NCI-H2196 treated with DMSO at 0.1 percent for 48 hours (cell line): Measurements from ENCODE around the gene NT5M.

Experiments
- DNase-seq: peaks from one replicate; lab custom pipeline; 2025; ENCODE audit not compliant: unreplicated experiment; lab: John Stamatoyannopoulos, UW

Gene NT5M

DNA sequence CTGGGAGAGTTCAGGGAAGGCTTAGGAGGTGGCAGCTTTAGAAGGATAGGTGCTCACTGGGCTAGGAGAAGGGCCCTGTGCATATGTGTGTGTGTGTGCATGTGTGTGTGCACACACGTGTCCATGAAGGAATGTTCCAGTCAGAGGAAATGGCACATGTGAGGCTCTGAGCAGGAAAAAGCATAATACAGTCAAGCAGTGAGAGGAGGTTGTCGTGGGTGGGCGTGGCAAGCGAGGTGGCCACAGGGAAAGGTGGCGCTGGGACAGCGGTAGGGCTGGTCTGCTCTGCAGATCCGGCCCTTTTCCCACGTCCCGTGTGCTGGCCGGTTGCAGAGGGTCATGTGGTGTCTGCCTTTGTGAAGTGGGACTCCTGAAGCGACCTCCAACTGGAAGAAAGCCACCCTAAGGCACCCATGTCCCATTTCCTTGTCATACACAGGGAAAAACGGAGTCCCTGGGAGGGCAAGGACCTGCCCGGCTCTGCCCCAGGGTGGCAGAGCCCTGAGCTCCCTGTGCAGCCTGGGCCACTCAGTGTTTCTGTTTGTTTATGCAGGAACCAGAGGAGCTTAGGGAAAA is 40.1 kb downstream of the NT5M start:
- DNase-seq = no peak

- DNase-seq = no peak
Observed at GRCh38 chr17:17343896-17344506, 40.8 kb downstream of the NT5M start.

DNA sequence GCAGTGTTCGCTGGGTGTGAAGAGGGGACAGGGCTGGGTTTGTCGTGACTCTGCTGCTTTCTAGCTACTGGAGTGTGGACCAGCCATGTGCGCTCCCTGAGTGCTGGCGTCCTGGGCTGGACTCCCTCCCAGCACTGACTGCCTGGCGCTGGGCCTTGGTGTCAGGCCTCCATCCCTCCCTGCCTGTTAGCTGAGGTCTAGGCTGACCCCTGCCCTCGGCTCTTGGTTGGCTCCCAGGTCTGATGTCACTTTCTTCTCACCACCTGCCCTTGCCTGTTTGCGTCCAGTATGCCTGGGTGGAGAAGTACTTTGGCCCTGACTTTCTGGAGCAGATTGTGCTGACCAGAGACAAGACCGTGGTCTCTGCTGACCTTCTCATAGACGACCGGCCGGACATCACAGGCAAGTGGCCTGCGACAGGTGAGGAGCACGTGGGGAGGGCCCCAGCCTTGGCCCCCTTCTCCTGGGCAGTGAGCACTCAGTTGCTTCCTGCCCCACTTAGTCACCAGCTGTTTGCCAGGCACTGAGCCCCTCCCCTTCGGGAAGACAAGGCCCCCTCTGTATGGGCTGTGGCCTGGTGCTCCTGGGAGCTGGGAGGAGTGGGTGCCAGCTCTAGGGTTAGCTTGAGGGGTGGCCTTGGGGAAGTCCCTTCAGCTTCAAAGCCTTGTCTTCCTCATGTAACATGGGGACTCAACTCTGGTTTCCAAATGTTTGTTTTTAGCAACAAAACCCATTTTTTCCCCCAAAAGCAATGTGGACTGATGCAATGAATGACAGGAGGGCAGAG is 41.5 kb downstream of the NT5M start:
- DNase-seq = no peak

DNA sequence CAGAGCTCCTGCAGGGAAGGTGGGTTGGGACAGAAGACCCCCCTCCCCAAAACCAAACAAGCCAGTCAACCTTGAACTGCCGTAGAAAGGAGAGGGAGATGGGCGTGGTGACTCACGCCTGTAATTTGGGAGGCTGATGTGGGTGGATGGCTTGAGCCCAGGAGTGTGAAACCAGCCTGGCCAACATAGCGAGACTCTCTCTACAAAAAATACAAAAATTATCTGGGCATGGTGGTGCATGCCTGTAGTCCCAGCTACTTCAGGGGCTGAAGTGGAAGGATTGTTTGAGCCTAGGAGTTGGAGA is 42.1 kb downstream of the NT5M start:
- DNase-seq = no peak

DNA sequence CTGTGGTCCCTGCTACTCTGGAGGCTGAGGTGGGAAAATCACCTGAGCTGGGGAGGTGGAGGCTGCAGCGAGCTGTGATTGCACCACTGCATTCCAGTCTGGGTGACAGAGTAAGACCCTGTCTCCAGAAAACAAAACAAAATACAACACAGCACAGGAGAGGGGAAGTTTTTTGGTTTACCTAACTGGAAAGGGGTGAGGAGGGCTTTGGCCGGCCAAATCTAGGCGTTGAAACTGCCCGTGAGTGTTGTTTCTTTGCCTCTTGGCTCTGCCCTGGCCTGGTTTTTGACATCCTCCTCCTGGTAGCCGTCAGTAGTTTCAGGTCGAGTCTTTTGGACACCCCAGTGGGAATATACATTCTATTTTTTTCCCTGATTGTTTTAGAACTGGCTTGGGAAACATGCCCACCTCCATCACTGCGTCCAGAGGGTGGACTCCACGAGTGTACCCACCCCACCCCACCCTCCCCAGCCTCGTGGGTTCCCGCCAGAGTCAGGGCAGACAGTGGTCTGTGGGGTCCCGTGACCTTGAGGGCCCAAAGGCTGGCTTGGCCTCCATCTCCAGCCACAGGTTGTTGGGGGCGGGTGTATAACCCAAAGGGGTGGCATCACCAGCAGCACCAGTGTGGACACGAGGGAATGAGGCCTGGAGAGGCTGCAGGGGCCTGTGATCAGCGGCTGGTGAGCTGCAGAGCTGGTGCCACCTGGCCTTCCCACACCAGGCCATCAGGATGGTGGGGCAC is 42.7 kb downstream of the NT5M start:
- DNase-seq = no peak

DNA sequence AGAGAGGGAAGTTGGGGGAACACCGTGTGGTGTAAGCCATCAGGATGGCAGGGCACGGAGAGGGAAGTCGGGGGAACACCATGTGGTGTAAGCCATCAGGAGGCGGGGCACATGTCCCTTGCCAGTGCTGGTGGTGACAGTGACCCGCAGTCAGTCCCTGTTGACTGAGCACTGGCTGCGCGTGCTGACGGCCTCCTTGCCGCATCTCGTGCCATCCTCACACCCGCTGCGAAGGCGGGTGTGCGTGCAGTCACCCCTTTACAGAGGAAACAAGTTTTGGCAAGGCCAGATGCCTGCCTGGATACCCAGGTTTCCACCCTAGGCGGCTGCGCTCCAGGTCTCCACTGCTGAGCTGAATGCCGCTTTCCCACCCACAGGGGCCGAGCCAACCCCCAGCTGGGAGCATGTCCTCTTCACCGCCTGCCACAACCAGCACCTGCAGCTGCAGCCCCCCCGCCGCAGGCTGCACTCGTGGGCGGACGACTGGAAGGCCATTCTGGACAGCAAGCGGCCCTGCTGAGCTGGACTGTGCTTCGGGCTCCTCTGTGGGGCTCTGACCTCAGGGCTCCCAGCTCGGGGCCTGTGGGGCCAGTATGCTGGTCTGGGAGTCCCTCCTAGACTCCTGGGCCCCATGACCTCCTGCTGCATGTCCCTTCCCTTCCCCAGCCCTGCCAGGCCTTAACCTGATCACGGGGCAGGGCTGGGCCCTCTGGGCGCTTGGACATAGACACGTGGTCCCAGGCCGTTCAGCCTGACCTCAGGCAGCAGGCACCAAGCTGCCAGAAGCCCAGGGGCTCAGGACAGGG is 43.5 kb downstream of the NT5M start:
- no peak for DNase-seq

- no peak for DNase-seq
Observed at GRCh38 chr17:17347234-17347955, 44.2 kb downstream of the NT5M start.

GRCh38 chr17:17347956-17348871 is 45.0 kb downstream of the NT5M start:
- no peak for DNase-seq

DNA sequence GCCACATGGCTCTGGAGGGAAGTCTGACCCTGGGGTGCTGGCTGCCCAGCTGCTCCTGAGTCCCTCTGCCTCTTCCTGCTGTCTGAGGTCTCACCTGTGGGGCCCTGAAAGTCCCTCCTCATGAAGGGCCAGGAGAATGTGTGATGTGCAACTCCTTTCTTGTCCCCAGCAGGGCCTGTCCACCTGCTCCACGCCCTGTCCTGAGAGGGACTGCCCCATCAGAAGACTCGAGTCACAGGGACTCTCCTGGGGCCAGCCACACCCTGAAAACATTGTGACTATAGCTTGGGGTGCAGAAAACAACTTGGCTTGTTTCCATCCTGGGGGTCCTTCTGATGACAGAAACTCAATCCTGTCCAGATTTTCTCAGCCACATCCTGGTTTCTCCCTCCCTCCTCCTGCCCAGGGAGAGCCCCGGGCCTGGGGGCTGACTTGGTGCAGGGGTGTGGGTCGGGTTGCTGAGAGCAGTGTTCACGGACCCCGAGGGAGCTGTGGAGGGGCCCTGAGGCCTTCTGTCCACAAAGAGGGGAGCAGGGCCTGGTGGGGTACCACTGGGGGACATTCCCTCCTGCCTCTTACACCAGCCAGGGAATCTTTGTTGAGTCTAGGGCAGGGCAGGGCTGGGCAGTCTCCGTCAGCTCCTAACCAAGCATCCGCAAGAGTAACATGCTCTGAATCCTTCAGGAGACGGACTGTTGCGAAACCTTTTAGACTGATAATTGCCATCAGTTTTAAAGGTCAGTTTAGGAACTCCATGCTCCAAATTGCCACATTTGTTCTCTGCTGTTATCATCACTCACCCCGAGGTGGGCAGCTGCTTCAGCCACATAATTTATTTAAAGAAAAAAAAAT is 45.9 kb downstream of the NT5M start:
- no peak for DNase-seq

GRCh38 chr17:17349724-17350106 is 46.5 kb downstream of the NT5M start:
- DNase-seq = no peak

DNA sequence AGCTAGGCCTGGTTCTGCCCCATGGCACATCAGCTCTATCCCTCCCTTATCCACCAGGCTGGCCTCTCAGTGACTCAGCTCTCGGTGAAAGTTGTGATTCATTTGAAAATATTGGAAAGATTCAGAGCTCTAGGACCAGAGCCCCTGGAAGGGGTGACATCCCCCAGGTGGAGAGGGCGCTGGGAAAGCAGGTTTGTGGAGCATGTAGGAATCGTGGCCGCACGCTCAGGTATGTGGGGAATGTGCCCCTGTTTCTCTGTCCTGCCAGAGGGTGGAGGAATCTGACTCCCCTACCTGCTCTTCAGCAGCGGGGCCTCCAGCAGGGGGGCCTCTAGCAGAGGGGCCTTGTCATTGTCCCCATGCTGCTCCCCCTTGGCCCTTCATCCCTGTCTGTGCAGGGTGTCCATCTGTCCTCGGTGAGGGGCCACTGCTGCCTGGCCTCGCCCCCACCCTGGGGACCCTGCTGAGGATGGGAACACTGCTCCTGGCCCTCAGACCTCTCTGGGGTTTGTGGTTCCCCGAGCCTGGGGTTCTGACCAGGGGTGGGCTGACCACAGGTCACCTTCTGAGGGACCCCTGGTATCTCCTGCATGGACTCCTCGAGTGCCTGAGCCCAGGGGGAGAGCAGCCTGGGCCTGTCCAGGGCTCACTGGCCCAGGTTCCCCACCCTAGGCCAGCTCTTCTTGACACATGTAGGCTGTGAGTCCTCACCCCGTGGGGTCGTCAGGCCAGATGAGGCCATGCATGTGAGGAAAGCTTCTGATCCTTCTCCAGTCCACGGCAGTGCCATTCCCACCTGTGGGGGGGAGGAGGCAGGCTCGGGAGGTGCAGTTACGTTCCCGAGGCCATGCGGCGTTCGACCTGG is 47.5 kb downstream of the NT5M start:
- DNase-seq = no peak

- no peak for DNase-seq
Observed at GRCh38 chr17:17351356-17351891, 48.3 kb downstream of the NT5M start.

DNA sequence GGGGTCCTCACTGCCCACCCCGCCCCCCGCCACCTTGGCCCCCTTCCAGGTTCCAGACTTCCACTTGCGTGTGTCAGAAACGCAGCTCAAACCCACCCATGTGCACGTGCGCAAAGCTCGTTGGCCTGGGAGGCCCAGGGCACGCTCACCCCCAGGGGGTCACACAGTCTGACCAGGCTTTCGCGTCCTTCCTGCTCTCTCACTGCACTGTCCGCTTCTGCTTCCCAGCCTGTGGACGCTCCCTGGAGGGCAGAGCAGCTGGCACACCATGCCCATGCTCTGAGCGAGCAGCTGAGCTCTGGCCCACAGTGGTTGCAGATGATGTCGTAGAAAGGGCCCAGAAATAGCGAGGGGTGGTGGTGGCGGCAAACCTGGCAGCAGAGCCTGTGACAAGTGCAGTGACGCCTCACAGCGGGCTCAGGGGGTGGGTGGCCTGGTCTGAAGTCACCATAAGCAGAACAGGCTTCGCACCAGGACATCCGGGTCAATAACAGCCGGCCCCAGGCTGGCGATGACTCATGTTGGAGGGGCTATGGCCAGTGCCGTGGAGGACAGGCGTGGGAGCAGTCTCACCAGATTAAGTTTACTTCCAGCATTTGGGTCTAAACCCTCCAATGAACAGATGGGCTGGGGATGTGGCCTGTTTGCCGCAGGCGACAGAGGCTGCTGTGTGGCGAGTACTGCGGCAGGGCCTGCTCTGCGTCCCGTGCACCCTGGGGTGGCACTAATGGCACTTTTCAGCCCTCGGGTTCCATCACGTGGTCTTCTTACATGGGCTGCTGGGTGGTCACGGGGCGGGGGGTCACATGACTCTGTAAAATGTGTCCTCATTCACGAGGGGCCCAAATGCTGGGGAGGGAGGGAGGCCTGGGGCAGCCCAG is 49.0 kb downstream of the NT5M start:
- no peak for DNase-seq

GRCh38 chr17:17352836-17353624 is 49.9 kb downstream of the NT5M start:
- no peak for DNase-seq

DNA sequence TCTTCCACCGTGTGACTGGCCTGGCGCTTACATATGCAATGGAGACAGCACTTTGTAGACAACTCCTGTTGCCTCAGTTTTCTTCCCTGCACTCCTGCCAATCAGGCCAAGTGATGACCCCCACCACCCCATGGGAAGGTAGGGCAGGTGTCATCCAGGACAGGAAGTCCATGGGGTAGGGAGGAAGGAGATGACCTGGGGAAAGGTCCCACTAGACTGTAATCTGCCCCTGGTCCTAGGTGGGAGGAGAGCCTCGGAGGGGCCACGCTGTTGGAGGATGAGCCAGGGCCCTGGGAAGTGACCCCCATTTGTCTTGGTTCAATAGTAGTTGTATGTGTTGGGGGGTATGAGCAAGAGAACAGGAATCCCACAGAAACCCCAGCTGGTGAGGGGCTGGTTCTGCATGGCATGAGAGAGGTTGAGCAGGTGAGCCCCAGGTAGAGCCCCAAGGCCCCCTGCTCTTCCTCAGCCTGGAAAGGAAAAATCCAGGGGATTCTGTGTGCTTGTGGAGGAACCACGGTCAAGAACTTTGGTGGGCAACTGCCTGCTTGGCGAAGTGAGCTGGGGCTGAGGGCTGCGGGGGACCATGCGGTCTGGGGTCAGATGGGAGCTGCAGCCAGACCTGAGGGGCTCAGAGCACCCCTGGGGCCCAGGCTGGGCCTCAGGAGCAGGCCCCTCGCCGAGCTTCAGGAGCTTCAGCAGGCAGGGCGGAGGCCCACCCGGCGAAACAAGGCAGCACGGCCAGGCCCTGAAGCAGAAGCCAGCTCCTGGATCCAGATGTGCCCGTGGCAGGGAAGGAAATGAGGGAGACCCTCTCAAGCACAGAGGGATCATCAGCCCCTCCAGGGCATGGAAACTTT is 50.7 kb downstream of the NT5M start:
- DNase-seq = no peak
